ENCODE measurements around the gene CES4A. TPM values are rescaled to one million over a fixed set of nuclear protein-coding genes. Genes with fewer than 3 reads are reported as not detected.

The CES4A gene
- total and polyA plus RNA-seq, 2 of the 13 experiments (the other 11 are each of a cell fraction or from before 2014, with no cell fraction given) = 0.09 to 0.17 TPM

- Histone ChIP-seq H3K9ac (ENCODE audit: insufficient read depth, low read depth, low read length) (no peak overlapping the region), H3K4me1 (ENCODE audit: insufficient read depth, low read length) (peaks cover 21% of the 10 kb centered on the region), H4K20me1 (ENCODE audit: insufficient read depth, low read length) (no peaks in the 10 kb centered on the region; the same call in 1 of the 2 replicates), H3K36me3 (replicated peaks in 1 of 2; ENCODE audit: control insufficient read depth in 1 of 2, insufficient read depth in 2 of 2, low read length in 2 of 2) (peaks cover 32 to 60% of the 10 kb centered on the region in 2 experiments), H2AFZ (ENCODE audit: low read length) (no peak overlapping the region), H3K4me2 (ENCODE audit: low read depth, low read length) (no peak overlapping the region), H3K27ac (ENCODE audit: extremely low read length, insufficient read depth, low read length) (no peak overlapping the region), H3K27me3 (ENCODE audit: control insufficient read depth in 1 of 2, insufficient read depth in 2 of 2, low read length in 2 of 2) (peaks cover 0 to under 1% of the 10 kb centered on the region in 2 experiments; a peak in 1 of 5 replicates), H3K79me2 (ENCODE audit: insufficient read depth, low read length) (no peaks in the 10 kb centered on the region), H3K9me3 (ENCODE audit: low read length) (no peaks in the 10 kb centered on the region), H3K4me3 (replicated peaks in 1 of 3; ENCODE audit: insufficient read depth in 1 of 3, low read depth in 2 of 3, low read length in 3 of 3) (no peak overlapping the region)
- no peak for DNase-seq (ENCODE audit: low spot score)
- TF ChIP-seq POGK (CRISPR knock-in tag; conservative IDR thresholded peaks at IDR 0.05) (no peak), ZNF549 (CRISPR knock-in tag; IDR thresholded peaks at IDR 0.05) (no peak), SIN3A (IDR thresholded peaks at IDR 0.05; ENCODE audit: borderline replicate concordance, low read depth, low read length) (no peak)
- TF ChIP-seq, protein P1, sequence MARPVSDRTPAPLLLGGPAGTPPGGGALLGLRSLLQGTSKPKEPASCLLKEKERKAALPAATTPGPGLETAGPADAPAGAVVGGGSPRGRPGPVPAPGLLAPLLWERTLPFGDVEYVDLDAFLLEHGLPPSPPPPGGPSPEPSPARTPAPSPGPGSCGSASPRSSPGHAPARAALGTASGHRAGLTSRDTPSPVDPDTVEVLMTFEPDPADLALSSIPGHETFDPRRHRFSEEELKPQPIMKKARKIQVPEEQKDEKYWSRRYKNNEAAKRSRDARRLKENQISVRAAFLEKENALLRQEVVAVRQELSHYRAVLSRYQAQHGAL (CRISPR knock-in tag; IDR thresholded peaks at IDR 0.05; ENCODE audit: not compliant biosample characterization) = no peak
- BruUV-seq (replicated peaks) = no TSS peak
- in situ Hi-C loops (cut with HindIII; ENCODE audit: extremely low pct_ligation_motif_present, low pct_unique_long_range_greater_than_20kb) = no loop called here
- no peak for ATAC-seq
- POLR2A ChIA-PET = interaction anchor here (1.2 to 1.4 kb wide), 2 partner anchors 9 to 37 kb away, joined by 3 read pairs; partner anchors contain the start of gene CIAO2B
- WGBS (ENCODE audit: low lambda C conversion rate) = 94% methylated on average over 5 of the region's 5 CpGs
- CTCF ChIA-PET (ENCODE audit: low intra/inter-chr PET ratio, low total read pairs) = no interaction called here
- FAIRE-seq = no peak
- intact Hi-C loops (cut with micrococcal nuclease; ENCODE audit: unreplicated experiment) = no loop called here
Observed at GRCh38 chr16:66942981-66943380, 45.4 kb upstream of the CES4A start.
